HG02571 (cell line): ENCODE measurements around the gene CMIP.

Experiments
- ATAC-seq: cut with Tn5 transposase; IDR thresholded peaks from one replicate; pipeline ENCODE4 v1.9.1; 2021; ENCODE audit warnings: mild to moderate bottlenecking, moderate library complexity; ENCODE audit not compliant: unreplicated experiment

CMIP gene

DNA sequence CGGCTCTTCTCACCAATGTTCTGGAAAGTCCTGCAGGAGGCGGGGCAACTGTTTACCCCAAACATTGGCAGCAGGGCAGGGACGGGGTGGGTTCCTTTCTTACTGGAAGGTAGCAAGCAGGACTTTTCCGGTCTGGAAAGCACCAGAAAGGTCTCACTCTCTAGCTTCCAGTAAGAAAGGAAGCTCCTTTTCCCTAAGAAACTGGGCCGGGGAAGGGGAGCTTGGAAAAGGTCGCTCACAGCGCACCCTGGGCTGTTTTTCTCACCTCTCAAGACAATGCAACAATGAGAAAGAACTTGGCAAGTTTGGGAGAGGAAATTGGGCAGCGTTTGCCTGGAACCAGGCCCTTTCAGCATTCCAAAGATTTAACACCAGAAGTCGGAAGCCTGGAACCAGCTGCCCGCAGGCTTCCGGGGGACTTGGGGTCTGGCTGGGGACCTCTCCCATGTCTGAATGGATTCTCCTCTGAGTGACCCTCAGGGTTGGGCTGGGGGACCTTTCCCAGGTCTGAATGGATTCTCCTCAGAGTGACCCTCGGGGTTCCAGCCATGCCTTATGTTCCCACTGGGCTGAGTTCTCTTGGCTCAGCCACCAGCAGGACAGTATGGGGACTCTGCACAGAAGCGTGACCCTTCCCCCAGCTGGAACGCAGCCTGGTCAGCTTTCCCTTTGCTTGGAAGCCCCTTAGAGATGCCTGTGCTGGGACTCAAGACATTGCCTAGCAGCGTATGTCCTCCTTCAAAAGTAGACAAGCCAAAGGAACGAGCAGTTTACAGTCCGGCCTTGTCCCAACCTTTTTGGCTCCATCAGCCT is 167.9 kb downstream of the CMIP start:
- ATAC-seq = no peak

GRCh38 chr16:81614171-81614570 is 169.6 kb downstream of the CMIP start:
- ATAC-seq = no peak

DNA sequence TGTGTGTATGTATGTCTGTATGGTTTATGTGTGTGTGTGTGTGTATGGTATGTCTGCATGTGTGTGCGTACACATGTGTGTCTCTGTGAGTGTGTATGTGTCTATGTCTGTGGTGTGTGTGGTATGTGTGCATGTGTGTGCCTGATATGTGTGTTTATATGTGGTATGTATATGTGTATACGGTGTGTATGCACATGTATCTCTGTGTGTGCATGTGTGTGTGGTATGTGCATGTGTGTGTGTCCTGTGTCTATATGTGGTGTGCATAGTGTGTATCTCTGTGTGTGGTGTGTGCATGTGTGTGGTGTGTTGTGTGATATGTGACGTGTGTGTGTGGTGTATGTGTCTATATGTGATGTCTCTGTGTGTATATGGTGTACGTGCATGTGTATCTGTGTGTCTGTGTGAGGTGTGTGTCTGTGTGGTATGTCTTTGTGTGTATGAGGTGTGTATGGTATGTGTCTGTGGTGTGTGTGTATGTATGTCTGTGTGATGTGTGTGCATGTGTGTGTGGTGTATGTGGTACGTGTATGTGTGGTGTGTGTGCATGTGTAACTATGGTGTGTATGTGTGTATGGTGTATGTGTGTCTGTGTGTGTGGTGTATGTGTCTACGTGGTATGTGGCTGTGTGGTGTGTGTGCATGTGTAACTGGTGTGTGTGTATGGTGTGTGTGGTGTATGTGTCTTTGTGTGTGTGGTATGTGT is 170.2 kb downstream of the CMIP start:
- no peak for ATAC-seq

DNA sequence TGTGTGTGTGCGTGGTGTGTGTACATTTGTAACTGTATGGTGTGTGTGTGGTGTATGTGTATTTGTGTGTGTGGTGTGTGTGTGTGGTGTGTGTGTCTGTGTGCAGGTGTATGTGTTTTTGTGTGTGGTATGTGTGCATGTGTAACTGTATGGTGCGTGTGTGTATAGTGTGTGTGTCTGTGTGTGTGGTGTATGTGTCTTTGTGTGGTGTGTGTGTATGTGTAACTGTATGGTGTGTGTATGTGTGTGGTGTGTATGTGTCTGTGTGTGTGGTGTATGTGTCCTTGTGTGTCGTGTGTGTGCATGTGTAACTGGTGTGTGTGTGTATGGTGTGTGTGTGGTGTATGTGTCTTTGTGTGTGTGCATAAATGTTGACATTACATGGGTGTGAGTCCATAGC is 170.8 kb downstream of the CMIP start:
- no peak for ATAC-seq

DNA sequence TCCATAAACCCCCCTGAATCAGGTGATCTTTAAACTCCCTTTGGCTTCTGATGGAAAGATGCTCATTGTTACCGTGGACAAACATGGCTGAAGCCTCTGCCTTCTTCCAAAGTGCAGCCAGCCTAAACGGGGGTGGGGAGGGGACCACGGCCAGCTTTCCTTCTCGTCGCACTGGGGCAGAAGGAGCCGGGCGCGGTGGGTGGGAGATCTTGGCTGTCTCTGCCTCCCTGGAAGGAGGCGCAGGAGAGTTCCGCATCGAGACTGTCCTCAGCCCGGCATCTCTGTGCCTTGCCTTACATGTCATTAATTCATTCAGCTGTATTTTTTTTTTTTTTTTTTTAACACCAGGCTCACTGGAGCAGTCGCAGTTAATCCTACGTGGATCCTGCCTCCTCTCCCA is 171.2 kb downstream of the CMIP start:
- no peak for ATAC-seq

DNA sequence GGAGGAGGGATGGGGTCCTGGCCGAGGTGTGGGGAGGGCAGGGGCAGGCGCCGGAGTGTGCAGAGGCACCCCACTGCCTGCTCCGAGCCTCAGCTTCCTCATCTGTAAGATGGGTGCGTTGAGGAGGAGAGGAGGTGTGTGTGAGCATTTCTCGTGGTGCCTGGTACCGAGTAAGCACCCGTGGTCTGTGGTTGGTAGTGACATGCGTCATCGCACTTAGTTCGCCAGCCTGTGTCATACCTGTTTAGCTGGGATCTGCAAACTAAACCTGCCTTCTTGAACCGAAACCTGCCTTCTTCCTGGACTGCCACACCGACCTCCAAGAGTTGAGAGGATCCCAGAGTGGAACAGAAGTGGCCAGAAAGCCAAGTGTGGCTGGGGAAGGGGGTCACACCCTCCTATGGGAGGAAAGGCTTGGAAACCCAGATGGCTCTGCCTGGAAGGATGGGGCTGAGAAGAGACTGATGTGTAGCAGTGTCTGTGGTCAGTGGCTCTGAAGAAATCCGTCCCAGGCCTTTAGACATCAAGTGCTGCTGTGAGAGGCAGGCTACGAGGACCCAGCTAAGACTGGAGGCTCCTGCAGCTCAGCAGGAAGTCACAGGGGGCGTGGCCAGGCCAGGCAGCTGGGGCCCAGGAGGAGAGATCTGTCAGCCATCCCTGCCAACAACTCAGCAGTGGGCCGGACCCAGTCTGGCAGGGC is 171.9 kb downstream of the CMIP start:
- ATAC-seq = peak; percentile 56

DNA sequence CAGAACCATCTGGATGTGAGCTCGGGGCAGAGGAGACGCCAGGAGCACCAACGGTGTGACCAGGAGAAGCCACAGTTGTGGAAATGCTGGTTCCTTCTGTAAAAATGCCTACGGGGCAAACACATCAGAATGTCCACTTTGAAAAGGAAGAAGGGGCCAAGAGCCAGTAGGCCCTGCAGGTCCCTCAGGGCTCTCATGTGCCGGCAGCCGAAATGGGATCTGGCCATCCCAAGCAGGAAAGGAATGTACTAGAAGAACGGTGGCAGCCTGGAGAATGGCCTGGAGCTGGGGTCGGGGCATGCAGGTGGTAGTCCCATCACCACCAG is 172.4 kb downstream of the CMIP start:
- no peak for ATAC-seq

DNA sequence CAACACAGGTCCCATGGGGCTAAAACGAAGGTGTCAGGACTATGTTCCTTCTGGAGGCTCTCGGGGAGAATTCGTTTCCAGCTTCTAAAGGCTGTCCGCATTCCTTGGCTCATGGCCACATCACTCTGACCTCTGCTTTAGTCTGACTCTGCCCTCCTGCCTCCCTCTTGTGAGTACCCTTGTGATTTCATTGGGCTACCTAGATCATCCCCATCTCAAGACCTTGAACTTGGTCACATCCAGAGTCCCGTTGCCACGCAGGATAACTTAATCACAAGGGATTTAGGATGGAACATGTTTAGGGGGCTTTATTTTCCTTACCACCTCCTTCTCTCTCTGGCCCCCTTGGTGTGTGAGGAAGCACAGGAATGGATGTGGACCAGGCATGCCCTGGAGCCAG is 173.6 kb downstream of the CMIP start:
- ATAC-seq = no peak

GRCh38 chr16:81618661-81619060 is 174.1 kb downstream of the CMIP start:
- no peak for ATAC-seq

- no peak for ATAC-seq
Observed at GRCh38 chr16:81620029-81620428, 175.4 kb downstream of the CMIP start.

GRCh38 chr16:81620796-81621195 is 176.2 kb downstream of the CMIP start:
- no peak for ATAC-seq

- ATAC-seq = no peak
Observed at GRCh38 chr16:81621496-81621895, 176.9 kb downstream of the CMIP start.

DNA sequence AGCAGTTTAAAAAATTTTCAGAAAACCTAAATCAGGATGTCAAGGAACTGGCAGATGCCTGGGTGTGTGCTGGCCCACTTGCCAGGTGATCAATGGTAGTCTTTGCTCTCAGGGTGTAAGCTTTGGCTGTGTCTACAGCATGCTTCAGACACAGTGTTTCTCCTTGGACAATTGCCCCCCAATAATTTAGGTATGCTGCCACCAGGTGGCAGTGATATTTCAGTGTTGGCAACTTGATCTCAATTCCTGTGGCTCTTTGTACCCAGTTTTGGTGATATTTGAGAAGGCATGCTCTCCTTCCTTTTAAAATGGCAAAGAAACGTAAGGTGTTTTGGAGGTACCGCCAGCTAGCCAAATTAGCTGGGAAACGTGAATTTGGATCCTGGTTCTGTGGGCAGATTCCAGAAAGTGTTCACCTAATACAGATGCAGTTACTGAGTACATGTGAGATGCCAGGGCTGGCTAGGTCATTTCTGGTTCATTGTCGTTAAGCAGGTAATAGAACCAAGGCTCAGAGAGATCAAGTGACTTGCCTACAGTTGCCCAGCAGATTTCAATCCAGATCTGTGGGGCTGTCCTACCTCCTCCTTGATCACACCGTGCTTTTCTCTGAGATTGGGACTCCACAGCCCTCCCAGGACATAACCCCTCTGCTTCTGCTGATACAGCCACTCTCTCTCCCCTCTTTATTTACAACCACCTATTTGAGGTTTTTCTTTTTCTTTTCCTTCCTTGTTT is 178.9 kb downstream of the CMIP start:
- ATAC-seq = no peak

DNA sequence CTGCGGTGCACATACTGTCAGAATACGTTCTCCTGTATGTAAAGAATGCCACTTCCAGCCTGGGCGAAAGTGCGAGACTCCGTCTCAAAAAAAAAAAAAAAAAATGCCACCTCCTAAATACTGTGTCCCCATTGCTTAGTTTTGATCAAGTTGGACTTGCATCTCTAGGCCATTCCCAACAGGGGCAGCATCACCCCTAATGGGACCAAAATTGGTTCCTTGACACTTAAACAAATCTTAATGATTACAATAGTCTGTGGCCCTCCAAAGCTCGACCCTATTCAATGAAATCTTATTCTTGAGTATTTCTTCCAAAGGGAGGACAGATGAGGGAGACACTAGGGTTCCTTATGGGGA is 179.8 kb downstream of the CMIP start:
- ATAC-seq = no peak

DNA sequence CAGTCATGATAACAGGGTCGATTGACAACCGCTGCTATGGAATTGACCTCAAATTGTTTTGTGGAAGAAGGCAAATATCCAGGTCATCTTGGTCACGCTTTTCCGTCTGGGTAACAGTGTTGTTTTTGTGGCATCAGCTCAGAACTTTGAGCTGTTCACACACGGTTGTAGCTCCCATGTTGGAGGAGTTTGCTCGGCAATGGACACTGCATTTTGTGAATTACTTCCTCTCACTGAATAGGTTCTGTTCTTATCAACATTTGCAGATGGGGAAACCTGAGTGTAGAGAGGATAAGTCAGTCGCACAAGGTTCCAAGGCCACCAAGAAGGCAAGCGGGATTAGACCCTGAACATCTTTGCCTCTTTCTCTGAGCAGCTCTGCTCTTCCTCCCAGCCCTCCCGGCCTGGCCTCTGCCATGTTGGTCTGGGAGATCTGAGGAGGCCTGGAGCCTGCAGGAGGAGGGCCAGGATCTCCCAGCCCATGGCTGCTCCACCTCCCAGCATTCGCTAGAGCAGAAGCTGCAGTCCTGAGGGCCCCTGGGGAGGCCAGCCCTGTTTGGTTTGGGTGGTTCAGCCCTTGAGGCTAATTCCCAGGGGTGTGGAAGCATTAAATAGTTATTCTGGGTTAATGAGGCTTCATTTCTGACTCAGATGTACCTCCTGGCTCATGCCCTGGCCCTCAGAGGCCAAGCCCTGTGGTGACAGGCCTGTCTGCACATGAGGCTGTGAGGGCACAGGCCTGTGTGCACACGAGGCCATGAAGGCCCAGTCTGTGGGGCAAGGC is 180.3 kb downstream of the CMIP start:
- ATAC-seq = no peak

DNA sequence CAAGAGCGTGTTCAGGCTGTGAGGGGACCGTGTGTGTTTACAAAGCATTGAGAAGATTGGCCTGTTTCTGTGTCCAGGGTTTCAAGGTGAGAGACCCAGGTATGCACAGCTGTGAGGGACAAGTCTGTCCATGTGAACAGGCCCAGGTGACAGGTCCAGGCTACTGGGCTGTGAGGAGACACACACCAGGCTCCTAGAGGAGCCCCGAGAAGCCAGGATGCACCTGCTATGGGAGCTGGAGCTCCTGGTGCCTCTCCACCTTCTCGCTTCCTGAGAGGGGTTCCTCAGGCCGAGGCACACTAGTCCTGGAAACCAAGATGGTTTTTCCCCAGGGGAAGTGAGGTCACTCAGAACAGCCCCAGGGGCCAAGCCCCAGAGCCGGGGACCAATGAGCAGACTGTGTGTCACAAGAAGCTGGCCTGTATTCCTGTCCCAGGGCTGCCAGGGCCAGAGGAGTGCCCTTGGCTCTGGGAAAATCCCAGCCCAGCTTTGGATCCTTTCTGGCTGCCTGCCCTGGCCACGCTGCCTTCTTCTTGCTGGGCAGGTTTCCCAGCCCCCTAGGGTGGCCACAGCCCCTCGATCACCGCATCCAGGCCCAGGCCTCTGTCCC is 181.0 kb downstream of the CMIP start:
- ATAC-seq = no peak

GRCh38 chr16:81626181-81626674 is 181.6 kb downstream of the CMIP start:
- no peak for ATAC-seq

DNA sequence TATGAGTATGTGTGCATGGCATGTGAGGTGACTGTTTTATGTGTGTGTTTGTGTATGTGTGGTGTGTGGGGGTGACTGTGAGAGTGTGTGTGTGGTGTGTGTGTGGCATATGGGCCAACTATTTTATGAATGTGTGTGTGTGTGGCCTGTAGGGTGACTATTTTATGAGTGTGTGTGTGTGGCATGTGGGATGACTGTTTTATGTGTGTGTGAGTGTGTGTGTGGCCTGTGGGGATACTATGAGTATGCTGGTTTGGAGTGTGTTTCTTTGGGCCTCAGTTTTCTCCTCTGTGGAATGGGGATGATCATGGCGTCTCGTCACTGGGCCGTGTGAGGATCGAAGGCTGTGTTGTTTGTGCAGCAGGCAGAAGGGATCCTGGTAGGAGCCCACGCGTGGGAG is 182.4 kb downstream of the CMIP start:
- ATAC-seq = no peak

DNA sequence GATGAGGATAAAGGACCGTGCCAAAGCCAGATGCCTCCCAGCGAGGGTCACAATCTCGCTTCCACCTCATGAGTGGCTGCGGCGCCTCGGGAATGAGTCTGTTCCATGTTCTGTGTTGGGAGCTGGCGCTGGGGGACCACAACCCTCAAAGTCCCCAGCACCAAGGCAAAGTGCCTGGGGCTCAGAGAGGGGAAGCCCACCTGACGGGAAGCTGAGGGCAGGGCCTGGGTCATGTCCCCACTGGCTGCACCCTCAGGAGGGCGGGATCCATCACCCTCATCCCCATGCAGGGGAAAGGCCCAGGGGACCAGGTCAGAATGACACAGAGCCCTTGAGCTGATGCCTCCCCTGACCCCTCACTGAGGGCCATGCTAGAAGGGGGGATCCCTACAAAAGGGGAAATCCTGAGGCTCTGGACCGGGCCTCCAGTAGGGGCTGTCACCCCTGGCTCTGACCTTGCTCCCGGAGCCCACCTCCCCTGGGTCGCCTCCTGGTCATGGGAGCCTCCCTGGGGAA is 183.2 kb downstream of the CMIP start:
- no peak for ATAC-seq
